A673 (cell line): ENCODE data around the gene METTL25B.

Experiments
- EZH2 ChIP-seq: fragments of 200-600 bp; sonication (generic); IDR thresholded peaks from 2 replicates; pipeline ENCODE4 v1.6.1; 2017; ENCODE audit warnings: borderline replicate concordance, low read depth, mild to moderate bottlenecking, mixed read lengths, antibody characterized with exemption, low read length; ENCODE audit not compliant: poor library complexity, severe bottlenecking
- TF ChIP-seq, protein P1 (sequence below): fragments of 300-800, 200-600 bp; sonication (generic); conservative IDR thresholded peaks from 2 replicates; pipeline ENCODE4 v1.5.1; 2017; ENCODE audit warnings: low read depth, mild to moderate bottlenecking, antibody characterized with exemption, low read length, moderate library complexity, mixed read lengths

DNA sequence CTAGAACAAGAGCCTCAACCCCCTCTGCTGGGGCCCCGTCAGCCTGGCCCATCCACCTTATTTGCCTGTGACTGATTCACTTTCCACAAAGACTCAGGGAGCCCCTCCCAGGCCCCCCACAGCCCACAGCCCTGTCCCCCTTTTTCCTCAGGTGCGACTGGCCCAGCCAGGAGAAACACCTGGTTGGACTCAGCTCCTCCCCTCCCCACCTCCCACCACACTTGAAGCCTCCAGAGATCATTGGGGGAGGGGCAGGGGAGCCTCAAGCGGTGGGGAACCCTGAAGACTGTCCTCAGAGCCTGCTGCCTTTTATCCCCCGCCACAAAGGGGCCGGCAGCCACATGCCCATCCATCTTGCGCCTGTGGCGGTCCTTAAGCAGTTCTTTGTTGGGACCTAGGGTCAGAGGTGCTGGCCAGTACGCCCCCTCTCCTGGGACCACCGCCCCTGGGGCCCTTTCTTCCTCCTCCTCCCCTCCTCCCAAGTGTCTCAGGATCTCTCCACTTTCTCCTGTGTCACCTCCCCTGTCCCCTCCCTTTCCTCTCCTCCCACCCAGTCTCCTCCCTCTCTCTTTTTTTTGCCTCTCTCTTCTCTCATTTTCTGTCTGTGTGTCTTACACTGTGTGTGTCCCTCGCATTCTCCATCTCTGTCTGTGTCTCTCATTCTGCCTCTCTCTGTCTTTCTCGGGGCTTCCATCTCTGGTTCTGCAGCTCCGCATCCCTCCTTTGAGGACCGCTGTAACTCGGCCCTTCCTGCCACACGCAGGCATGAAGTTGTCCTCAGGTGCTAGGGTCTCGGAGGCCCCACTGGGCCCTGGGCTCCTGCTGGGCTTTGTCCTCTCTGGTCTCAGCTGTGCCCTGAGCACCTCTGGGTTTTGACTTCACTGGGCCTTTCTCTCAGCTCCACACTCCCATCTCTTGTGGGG lies 35.1 kb upstream of the METTL25B start:
- TF ChIP-seq, protein P1, sequence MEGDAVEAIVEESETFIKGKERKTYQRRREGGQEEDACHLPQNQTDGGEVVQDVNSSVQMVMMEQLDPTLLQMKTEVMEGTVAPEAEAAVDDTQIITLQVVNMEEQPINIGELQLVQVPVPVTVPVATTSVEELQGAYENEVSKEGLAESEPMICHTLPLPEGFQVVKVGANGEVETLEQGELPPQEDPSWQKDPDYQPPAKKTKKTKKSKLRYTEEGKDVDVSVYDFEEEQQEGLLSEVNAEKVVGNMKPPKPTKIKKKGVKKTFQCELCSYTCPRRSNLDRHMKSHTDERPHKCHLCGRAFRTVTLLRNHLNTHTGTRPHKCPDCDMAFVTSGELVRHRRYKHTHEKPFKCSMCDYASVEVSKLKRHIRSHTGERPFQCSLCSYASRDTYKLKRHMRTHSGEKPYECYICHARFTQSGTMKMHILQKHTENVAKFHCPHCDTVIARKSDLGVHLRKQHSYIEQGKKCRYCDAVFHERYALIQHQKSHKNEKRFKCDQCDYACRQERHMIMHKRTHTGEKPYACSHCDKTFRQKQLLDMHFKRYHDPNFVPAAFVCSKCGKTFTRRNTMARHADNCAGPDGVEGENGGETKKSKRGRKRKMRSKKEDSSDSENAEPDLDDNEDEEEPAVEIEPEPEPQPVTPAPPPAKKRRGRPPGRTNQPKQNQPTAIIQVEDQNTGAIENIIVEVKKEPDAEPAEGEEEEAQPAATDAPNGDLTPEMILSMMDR = no peak
- TF ChIP-seq EZH2 = no peak
